SH-SY5Y (cell line): Measurements from ENCODE around the gene ATP9B.

ENCODE experiments used
- GATA2 ChIP-seq: IDR thresholded peaks from 2 replicates; pipeline ENCODE4 v1.6.1; 2011; ENCODE audit warnings: mild to moderate bottlenecking, low read depth, low read length
- GATA3 ChIP-seq: IDR thresholded peaks from 2 replicates; pipeline ENCODE4 v1.6.1; 2011; ENCODE audit warnings: low read depth, mild to moderate bottlenecking, low read length, moderate library complexity

DNA sequence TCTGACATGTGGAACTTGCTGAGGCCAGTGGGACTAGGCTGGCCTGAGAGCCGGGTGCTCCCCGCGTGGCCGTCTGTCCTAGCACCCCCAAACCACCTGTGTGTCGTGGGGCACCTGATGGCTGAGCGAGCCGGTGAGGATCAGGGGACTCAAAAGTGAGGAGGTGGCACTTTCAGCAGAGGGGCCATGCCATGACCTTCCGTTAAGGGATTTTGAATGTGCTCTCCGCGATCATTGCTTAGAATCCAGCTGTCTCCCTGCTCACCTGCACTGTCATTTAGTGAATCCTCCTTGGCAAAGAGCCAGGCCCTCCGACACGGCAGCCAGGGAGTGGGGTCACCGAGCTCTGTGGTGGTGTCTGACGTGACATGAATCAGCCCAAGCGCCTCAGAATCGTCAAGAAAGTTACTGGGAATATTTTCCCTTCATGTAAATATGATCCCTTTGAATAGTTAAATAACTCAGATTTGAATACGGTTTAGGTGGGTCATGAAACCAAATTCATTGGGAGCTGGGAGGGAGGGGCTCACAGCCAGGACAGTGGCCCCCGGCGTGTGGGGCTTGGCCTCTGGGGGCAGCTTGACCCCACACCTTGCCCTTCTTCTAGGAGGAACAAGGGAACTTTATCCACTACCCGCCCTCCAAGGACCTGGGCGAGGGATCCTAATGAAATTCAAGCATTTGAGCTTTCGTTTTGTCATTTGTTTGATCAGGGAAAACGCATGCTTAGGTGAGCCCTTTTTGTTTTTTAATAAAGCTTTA is 336.0 kb downstream of the ATP9B start:
- no peak for TF ChIP-seq GATA3
- TF ChIP-seq GATA2 = no peak
